Measurements from ENCODE around the gene RRP1.

RRP1 gene

DNA sequence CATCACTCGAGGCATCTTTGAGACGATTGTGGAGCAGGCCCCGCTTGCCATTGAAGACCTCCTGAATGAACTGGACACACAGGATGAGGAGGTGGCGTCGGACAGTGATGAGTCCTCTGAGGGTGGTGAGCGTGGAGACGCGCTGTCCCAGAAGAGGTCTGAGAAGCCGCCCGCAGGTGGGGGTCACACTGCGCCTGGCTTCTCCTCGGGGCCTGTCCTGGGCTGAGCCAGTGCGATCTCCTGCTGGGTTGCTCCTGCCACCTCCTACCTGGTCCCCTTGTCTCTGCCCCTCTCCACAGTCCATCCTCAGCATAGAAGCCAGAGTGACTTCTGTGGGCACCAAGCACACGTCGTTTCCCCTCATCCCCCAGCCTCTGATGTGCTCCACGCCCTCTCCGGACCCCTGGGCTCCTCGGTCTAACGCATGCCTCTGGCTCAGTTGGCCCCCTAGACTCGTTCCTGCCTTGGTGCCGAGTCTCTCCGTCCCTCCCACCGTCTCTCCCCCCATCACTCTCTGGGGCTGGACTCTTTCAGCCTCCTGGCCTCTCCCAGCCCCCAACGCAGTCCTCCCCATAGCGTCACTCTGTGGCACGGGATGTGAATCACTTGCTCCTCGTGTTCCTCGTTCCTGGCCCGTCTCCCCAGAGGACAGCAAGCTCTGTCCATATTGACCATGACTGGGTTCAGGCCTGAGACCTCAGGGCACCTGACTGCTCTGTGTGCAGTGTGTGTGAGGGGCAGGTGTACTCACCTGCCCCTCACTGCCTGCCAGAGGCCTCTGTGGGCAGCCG, 8.7 kb downstream of the RRP1 start:
- Histone ChIP-seq H3K9ac (no peak overlapping the region), H3K27ac (no peak overlapping the region), H3K4me2 (no peak overlapping the region), H3K36me3 (peaks cover 100% of the 10 kb centered on the region), H3K4me1 (peaks cover 6% of the 10 kb centered on the region; the same call in 1 of the 2 replicates), H3K27me3 (no peaks in the 10 kb centered on the region), H4K20me1 (peaks cover 95% of the 10 kb centered on the region), H3K9me3 (no peaks in the 10 kb centered on the region), H3K4me3 (no peak overlapping the region)
- no peak for TF ChIP-seq Cebpa-rat (IDR thresholded peaks at IDR 0.05)

DNA sequence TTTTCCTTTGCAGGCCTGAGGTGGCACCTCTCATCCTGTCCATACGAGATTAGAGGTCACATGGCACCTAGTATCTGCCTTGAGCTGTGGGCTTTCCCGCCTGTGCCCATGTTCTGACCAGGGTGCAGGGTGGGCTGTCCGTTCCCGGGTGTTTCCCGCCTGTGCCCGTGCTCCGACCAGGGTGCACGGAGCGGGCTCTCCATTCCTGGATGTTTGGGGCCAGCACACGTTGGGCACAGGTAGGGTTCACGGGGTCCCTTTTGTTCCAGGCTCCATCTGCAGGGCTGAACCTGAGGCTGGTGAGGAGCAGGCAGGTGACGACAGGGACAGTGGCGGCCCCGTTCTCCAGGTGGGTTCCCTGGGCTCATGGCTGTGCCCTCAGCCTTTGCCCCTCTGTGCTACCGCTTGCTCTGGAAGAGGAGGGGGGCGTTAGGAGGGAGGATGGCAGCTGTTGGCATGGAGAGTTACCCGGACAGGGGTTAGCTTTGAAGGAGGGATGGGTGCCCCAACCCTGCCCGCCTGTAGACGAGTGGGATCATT, 10.0 kb downstream of the RRP1 start:
- H4K20me1 ChIP-seq = peaks cover 95% of the 10 kb centered on the region
- peaks cover 100% of the 10 kb centered on the region for H3K36me3 ChIP-seq
- H3K4me3 ChIP-seq = no peak overlapping the region
- no peaks in the 10 kb centered on the region for H3K9me3 ChIP-seq
- H3K4me2 ChIP-seq = no peak overlapping the region
- no peaks in the 10 kb centered on the region for H3K27me3 ChIP-seq
- no peak for TF ChIP-seq Cebpa-rat (IDR thresholded peaks at IDR 0.05)
- H3K27ac ChIP-seq = no peak overlapping the region
- peaks cover 11% of the 10 kb centered on the region for H3K4me1 ChIP-seq
- H3K9ac ChIP-seq = no peak overlapping the region

DNA sequence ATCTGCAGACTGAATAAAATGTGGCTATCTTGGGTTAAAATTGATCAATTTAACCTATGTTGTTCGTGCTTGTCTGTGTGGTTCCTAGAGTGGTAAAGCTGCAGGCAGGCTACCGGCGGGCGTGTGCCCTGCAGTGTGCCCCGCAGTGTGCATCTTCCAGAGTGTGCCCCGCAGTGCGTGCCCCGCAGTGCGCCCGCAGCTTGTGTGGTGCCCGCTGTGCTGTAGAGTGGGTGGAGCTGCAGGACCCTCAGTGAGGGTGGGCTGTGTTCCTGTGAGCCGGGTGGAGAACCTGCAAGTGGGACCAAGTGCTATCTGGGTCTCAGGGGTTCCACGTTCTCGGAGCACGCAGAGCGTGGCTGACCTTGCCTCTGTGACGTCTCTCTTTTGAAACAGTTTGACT, 10.7 kb downstream of the RRP1 start:
- TF ChIP-seq Cebpa-rat (IDR thresholded peaks at IDR 0.05) = no peak
- H3K4me1 ChIP-seq = peaks cover 18% of the 10 kb centered on the region
- no peak overlapping the region for H3K4me2 ChIP-seq
- H4K20me1 ChIP-seq = peaks cover 92% of the 10 kb centered on the region
- no peaks in the 10 kb centered on the region for H3K27me3 ChIP-seq
- no peak overlapping the region for H3K9ac ChIP-seq
- H3K36me3 ChIP-seq = peaks cover 96% of the 10 kb centered on the region
- H3K4me3 ChIP-seq = no peak overlapping the region
- no peak overlapping the region for H3K27ac ChIP-seq
- H3K9me3 ChIP-seq = no peaks in the 10 kb centered on the region

DNA sequence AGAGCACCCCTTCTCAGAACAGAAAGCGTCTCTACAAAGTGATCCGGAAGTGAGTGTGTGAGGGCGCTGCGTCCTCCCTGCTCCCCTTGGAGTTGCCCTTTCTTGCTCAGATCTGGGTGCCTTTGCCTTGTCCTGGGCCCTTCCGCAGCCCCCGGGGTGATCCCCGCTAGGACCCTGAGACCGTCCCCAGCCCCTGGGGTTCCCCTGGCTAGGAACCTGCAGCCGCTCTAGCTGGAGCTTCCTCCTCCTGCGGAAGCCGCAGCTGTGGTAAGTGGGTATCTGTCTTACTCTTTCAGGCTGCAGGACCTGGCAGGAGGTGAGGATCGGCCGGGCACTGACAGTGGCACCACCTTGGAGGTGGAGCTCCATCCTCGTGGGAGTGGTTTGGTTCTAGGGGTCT, 11.2 kb downstream of the RRP1 start:
- Histone ChIP-seq H3K4me2 (no peak overlapping the region), H3K4me3 (no peak overlapping the region), H3K9me3 (no peaks in the 10 kb centered on the region), H3K9ac (no peak overlapping the region), H3K27ac (no peak overlapping the region), H3K36me3 (peaks cover 92% of the 10 kb centered on the region), H3K4me1 (peaks cover 23% of the 10 kb centered on the region), H3K27me3 (no peaks in the 10 kb centered on the region), H4K20me1 (peaks cover 88% of the 10 kb centered on the region)
- TF ChIP-seq Cebpa-rat (IDR thresholded peaks at IDR 0.05) = no peak

DNA sequence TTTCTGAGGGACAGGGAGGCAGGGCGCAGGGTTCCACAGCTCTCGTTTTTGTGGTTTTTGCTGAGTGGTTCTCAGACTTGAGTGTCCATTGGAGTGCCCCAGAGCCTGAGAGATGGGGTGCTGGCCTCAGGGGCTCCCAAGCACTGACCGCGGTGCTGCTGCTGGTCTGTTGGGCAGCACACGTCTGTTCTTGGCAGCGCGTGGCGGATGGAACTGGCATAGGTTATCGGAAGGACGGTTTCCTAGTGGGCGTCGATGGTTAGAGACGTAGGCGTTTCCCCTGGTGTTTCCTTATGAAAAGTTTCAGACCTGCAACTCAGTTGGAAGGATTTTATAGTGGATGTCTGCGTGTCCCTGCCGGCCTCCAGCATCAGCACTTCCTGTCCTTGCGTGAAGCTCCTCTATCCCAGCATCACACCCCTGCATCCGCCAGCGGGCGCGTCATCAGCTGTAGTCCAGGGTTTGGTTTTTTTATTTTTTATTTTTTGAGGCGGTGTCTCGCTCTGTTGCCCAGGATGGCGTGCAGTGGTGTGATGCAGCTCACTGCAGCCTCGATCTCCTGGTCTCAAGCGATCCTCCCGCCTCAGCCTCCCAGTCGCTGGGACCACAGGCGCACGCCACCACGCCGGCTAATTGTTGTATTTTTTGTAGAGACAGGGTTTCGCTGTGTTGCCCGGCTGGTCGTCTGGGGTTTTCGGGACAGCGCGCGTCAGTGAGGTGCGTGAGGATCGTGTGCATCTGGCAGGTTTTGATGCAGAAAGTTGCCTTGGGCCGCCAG, 11.8 kb downstream of the RRP1 start:
- H3K36me3 ChIP-seq = peaks cover 86% of the 10 kb centered on the region
- no peak overlapping the region for H3K9ac ChIP-seq
- no peaks in the 10 kb centered on the region for H3K27me3 ChIP-seq
- no peak overlapping the region for H3K27ac ChIP-seq
- H3K4me2 ChIP-seq = no peak overlapping the region
- peaks cover 88% of the 10 kb centered on the region for H4K20me1 ChIP-seq
- H3K4me1 ChIP-seq = peaks cover 29% of the 10 kb centered on the region
- H3K4me3 ChIP-seq = no peak overlapping the region
- H3K9me3 ChIP-seq = no peaks in the 10 kb centered on the region
- TF ChIP-seq Cebpa-rat (IDR thresholded peaks at IDR 0.05) = no peak

DNA sequence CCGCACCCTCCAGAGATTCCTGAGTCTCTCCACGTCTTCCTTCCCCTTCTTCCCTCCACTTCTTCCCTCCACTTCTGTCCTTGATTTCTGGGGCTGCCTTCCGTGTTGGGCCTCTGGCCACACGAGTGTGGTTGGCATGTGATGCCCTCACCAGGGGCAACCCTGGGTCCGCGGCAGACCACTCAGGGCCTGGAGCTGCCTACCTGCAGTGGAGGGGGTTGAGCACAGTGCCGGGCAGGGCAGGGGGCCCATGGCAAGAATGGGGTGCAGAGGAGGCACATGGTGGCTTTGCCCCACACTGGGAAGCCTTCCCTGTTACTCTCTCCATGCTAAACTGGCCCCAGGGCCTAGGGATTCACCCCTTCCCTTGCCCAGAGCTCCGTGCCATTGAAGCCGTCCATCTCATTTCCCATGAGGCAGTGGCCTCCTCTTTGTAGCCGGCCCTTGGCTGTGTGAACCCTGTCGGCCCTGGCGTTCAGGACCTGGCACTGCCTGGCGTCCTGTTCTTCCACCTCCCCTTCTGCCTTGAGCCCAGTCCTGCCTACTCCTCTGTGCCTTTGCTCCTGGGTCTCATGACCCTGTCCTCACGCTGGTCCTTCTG, 13.4 kb downstream of the RRP1 start:
- H3K9ac ChIP-seq = no peak overlapping the region
- peaks cover 70% of the 10 kb centered on the region for H3K36me3 ChIP-seq
- H3K27ac ChIP-seq = no peak overlapping the region; the same call in 1 of the 2 replicates
- no peak overlapping the region for H3K4me3 ChIP-seq
- H3K4me1 ChIP-seq = peaks cover 45% of the 10 kb centered on the region
- no peaks in the 10 kb centered on the region for H3K27me3 ChIP-seq
- H3K4me2 ChIP-seq = no peak overlapping the region
- peaks cover 84% of the 10 kb centered on the region for H4K20me1 ChIP-seq
- no peak for TF ChIP-seq Cebpa-rat (IDR thresholded peaks at IDR 0.05)
- no peaks in the 10 kb centered on the region for H3K9me3 ChIP-seq

DNA sequence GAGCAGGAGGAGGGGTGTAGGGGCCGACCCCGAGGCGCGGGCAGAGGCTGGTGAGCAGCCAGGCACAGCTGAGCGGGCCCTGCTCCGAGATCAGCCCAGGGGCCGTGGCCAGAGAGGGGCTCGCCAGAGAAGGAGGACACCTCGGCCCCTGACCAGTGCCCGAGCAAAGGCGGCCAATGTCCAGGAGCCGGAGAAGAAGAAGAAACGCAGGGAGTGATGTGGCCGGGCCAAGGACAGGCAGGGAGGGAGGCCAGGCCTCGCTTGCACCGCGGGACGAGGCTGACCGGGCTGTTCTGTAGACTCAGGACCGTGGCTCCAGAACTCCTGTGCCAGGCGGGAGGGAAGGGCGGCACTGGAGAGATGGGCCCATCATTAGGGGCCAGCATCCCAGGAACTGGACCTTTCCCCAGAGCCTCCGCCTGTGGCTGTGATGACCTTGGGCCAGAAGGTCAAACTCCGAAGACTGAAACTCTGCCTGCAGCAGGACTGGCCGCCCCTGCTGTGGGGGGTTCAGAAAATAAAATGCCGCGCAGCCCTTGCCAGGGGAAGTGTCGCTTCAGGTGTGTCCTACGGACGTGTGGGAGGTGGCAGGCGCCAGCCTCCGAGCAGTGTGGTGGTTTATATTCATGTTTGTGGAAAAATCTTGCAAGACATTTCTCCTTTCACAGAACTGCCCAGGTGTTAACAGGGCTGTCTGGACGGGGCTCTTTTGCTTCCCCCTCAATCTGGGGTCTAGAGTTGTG, 14.4 kb downstream of the RRP1 start:
- Histone ChIP-seq H4K20me1 (peaks cover 88% of the 10 kb centered on the region), H3K4me1 (peaks cover 54% of the 10 kb centered on the region), H3K9ac (no peak overlapping the region), H3K27me3 (no peaks in the 10 kb centered on the region), H3K27ac (peak overlapping the region; percentile 83), H3K36me3 (peaks cover 60% of the 10 kb centered on the region), H3K9me3 (no peaks in the 10 kb centered on the region), H3K4me2 (peak overlapping the region; percentile 77), H3K4me3 (no peak overlapping the region)
- TF ChIP-seq Cebpa-rat (IDR thresholded peaks at IDR 0.05) = no peak

DNA sequence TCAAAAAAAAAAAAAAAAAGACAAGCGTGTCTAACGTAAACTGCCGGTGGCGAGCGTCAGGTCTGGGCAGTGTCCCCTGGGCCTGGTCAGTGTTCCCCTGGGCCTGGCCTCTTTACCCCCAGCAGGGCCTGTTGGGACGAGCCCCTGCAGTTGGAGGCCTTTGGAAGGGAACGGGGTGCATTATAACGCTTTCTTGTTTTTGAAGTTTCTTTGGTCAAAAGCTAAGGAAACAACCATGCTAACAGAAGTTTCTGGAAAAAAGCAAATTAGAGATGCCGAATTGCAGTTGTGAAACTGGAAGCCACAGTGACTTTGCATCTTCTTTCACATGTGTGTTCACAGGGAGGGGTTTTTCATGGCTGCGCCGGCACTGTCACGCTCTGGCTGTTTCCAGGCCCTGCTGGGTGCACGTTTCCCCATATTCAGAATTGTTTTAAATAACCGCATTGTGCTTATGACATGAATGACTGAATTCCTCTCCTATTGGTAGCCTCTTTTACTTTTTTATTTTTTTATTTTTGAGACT, 16.0 kb downstream of the RRP1 start:
- Histone ChIP-seq H3K36me3 (peaks cover 44% of the 10 kb centered on the region), H3K9me3 (no peaks in the 10 kb centered on the region), H3K27ac (peak overlapping the region; percentile 83), H3K27me3 (no peaks in the 10 kb centered on the region), H3K4me3 (no peak overlapping the region; the same call in 1 of the 2 replicates), H4K20me1 (peaks cover 82% of the 10 kb centered on the region), H3K4me2 (peak overlapping the region; percentile 77), H3K4me1 (peaks cover 71% of the 10 kb centered on the region), H3K9ac (peak overlapping the region; percentile 59; the same call in 1 of the 2 replicates)
- peak; percentile 76; the same call in 1 of the 2 replicates for TF ChIP-seq Cebpa-rat (IDR thresholded peaks at IDR 0.05)
